Smooth muscle cell (in vitro differentiated cells): ENCODE data around the gene KIF21A. TPM values are rescaled to one million over a fixed set of nuclear protein-coding genes. Genes with fewer than 3 reads are reported as not detected.

ENCODE experiments used
- DNase-seq: peaks from one replicate; lab custom pipeline; 2025; ENCODE audit not compliant: unreplicated experiment; lab: John Stamatoyannopoulos, UW
- H2AFZ ChIP-seq: fragments of 200-600 bp; sonication (generic); 2 replicates; pipeline ENCODE4 v1.6.0; 2016; ENCODE audit warnings: antibody characterized with exemption, low read depth, mild to moderate bottlenecking
- H3F3A ChIP-seq: fragments of 200-600 bp; sonication (generic); 2 replicates; pipeline ENCODE4 v1.6.0; 2017; ENCODE audit warnings: antibody characterized with exemption, low read depth
- H3K27ac ChIP-seq: fragments of 200-600 bp; sonication (generic); 2 replicates; pipeline ENCODE4 v1.5.1; 2016; ENCODE audit warnings: low read depth, mild to moderate bottlenecking
- H3K27me3 ChIP-seq: fragments of 200-600 bp; sonication (generic); 2 replicates; pipeline ENCODE4 v1.6.1; 2016; ENCODE audit warnings: low read depth, mild to moderate bottlenecking
- H3K36me3 ChIP-seq: fragments of 200-600 bp; sonication (generic); 2 replicates; pipeline ENCODE4 v1.5.1; 2016; ENCODE audit warnings: low read depth
- H3K4me1 ChIP-seq: fragments of 200-600 bp; sonication (generic); 2 replicates; pipeline ENCODE4 v1.5.1; 2016; ENCODE audit warnings: low read depth
- H3K4me2 ChIP-seq: fragments of 200-600 bp; sonication (generic); 2 replicates; pipeline ENCODE4 v1.6.0; 2016; ENCODE audit warnings: mild to moderate bottlenecking
- H3K4me3 ChIP-seq: fragments of 200-600 bp; sonication (generic); 2 replicates; pipeline ENCODE4 v1.5.1; 2016; ENCODE audit warnings: mild to moderate bottlenecking
- H3K79me2 ChIP-seq: fragments of 200-600 bp; sonication (generic); 2 replicates; pipeline ENCODE4 v1.6.0; 2016; ENCODE audit warnings: low read depth, mild to moderate bottlenecking
- H3K9ac ChIP-seq: fragments of 200-600 bp; sonication (generic); 2 replicates; pipeline ENCODE4 v1.6.0; 2016; ENCODE audit warnings: low read depth
- H3K9me3 ChIP-seq: fragments of 200-600 bp; sonication (generic); replicated peaks from 2 replicates; pipeline ENCODE4 v1.5.1; 2016; ENCODE audit warnings: low read depth
- H4K20me1 ChIP-seq: fragments of 200-600 bp; sonication (generic); 2 replicates; pipeline ENCODE4 v1.6.0; 2016; ENCODE audit warnings: low read depth
- WGBS: methylation state at CpG from one replicate; pipeline ENCODE4 v1.1.7; 2016; ENCODE audit warnings: low lambda C conversion rate; 5-methylcytosine and 5-hydroxymethylcytosine counted together
- polyA plus RNA-seq: library from polyadenylated mRNA; unstranded; fragments of >200 nt; fragmentation: Nextera tagmentation; extraction: Ambion mirVana; gene quantifications from 2 replicates; pipeline ENCODE4 v1.2.1, GENCODE V29; 2016
- total RNA-seq: library from RNA; depleted of rRNA; stranded (reverse); fragments of >200 nt; gene quantifications from 2 replicates; pipeline ENCODE4 v1.2.3, GENCODE V29; 2014
- TF ChIP-seq, protein P1 (sequence below): fragments of 200-600 bp; sonication (generic); IDR thresholded peaks from 2 replicates; pipeline ENCODE4 v1.5.1; 2017; ENCODE audit warnings: borderline replicate concordance, mild to moderate bottlenecking, antibody characterized with exemption; ENCODE audit not compliant: insufficient read depth, poor library complexity, severe bottlenecking

KIF21A gene
- total and polyA plus RNA-seq, 2 experiments from 2014 or later = 9.2 to 28.8 TPM

DNA sequence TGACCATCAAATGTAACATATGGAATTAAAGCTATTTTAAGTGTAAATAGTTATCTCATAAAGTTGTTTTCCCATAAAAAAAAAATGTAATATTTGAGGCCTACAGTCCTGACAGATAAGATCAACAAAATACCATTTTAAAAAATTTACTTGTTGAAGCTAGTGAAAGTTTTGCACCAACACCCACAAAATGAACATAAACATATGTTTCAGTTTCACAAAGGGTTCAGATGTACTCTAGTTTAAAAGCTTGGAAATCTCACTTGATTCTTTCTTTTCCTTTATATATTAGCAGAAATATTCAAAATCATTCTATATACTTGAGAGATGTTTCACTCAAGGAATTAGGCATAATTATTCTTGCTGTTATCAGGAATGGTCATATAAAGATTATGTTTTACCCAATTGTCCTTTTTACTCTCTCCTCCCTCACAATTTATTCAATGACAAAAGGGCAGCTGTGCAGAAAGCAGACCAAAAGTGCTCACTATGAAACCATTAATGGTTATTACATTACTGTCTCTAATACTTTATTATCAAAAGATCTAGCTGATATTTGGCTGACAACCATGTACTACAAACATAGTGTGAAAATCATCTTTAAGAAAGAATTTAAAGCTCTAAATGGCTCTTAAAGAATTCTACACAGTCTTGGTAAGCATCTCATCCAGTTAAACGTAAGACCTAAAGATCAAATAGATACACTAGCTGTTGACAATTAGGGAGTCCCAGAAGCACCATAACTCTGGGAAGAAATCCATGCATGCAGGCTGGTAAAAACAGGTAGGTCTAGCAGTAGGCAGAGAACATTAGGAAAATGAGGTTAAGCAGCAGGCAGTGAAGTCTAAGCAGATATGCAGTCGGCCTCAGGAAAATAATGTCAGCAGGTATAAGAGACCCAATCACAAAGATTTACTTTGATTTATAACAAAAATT is 28.8 kb downstream of the KIF21A start:
- Histone ChIP-seq H3K9me3 (no peaks in the 10 kb centered on the region), H3F3A (no peaks in the 10 kb centered on the region), H3K27ac (no peak overlapping the region), H3K4me3 (no peak overlapping the region), H3K79me2 (no peaks in the 10 kb centered on the region), H3K36me3 (no peaks in the 10 kb centered on the region), H4K20me1 (peaks cover 22% of the 10 kb centered on the region), H3K4me1 (no peaks in the 10 kb centered on the region), H2AFZ (no peak overlapping the region), H3K27me3 (no peaks in the 10 kb centered on the region), H3K4me2 (no peak overlapping the region), H3K9ac (no peak overlapping the region)
- 82% methylated on average over 2 of the region's 2 CpGs for WGBS
- DNase-seq = no peak
- TF ChIP-seq, protein P1, sequence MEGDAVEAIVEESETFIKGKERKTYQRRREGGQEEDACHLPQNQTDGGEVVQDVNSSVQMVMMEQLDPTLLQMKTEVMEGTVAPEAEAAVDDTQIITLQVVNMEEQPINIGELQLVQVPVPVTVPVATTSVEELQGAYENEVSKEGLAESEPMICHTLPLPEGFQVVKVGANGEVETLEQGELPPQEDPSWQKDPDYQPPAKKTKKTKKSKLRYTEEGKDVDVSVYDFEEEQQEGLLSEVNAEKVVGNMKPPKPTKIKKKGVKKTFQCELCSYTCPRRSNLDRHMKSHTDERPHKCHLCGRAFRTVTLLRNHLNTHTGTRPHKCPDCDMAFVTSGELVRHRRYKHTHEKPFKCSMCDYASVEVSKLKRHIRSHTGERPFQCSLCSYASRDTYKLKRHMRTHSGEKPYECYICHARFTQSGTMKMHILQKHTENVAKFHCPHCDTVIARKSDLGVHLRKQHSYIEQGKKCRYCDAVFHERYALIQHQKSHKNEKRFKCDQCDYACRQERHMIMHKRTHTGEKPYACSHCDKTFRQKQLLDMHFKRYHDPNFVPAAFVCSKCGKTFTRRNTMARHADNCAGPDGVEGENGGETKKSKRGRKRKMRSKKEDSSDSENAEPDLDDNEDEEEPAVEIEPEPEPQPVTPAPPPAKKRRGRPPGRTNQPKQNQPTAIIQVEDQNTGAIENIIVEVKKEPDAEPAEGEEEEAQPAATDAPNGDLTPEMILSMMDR = no peak

DNA sequence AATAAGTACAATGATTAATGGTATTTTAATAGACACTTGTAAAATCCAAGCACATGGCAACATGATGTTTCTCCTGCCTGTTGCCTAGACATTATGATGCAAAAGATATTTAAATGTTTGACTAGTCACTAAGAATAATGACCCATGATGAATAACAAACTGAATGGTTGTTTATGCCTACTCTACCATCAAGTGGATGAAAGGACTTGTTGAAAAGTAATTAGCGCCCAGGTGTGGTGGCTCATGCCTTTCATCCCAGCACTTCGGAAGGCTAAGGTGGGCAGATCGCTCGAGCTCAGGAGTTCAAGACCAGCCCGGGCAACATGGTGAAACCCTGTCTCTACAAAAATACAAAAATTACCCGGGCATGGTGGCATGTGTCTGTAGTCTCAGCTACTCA is 30.7 kb downstream of the KIF21A start:
- Histone ChIP-seq H2AFZ (no peak overlapping the region), H3K9me3 (no peaks in the 10 kb centered on the region), H4K20me1 (peaks cover 34% of the 10 kb centered on the region), H3F3A (no peaks in the 10 kb centered on the region), H3K4me2 (no peak overlapping the region), H3K36me3 (no peaks in the 10 kb centered on the region), H3K27ac (no peak overlapping the region), H3K9ac (no peak overlapping the region), H3K27me3 (no peaks in the 10 kb centered on the region), H3K4me1 (no peaks in the 10 kb centered on the region), H3K4me3 (no peak overlapping the region), H3K79me2 (peaks cover 8% of the 10 kb centered on the region)
- no peak for DNase-seq
- TF ChIP-seq, protein P1 = no peak
- WGBS = 86% methylated on average over 6 of the region's 6 CpGs

DNA sequence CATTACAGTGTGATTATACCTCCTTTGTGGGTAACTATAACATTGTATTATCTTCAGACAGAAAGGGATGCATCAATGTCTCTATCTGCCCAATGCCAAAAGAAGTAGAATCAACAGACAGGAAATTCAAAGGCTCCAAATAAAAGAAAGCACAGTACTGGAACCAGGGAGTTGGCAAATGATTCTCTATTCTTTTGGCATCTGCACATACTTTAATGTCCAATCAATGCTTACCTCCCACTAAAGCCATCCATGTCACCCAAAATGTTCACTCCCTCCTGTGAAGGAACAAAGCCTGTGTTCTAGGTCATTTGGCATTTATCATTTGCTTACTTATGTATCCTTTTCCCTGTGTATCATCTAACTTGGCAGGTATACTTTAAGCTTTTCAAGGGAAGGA is 36.7 kb downstream of the KIF21A start:
- TF ChIP-seq, protein P1 = no peak
- Histone ChIP-seq H3K4me3 (no peak overlapping the region), H3K9ac (no peak overlapping the region), H3K27me3 (no peaks in the 10 kb centered on the region), H3K4me2 (no peak overlapping the region), H3K4me1 (peaks cover 3% of the 10 kb centered on the region), H4K20me1 (peaks cover 22% of the 10 kb centered on the region), H2AFZ (no peak overlapping the region), H3K27ac (no peak overlapping the region), H3F3A (no peaks in the 10 kb centered on the region), H3K9me3 (no peaks in the 10 kb centered on the region), H3K36me3 (no peaks in the 10 kb centered on the region), H3K79me2 (peaks cover 15% of the 10 kb centered on the region)
- no peak for DNase-seq

DNA sequence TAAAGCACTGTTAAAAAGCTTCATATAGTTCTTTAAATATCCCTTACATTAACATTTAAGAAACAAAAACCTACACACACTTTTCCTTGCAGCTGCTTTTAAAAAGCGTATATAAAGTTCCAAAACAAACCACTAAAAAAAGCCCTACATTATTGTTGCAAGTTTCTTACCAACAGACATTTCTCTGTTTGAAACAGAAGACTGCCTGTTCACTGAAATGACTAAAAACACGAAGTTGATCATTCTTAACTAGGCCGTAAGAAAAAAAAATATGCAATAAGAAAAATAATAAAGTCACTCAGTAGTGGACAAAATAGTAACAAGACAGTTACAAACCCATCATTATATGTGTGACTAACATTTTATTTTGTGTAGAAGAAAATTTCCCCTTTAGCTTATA is 37.3 kb downstream of the KIF21A start:
- no peaks in the 10 kb centered on the region for H3K36me3 ChIP-seq
- H3K27me3 ChIP-seq = no peaks in the 10 kb centered on the region
- H3F3A ChIP-seq = no peaks in the 10 kb centered on the region
- no peaks in the 10 kb centered on the region for H3K9me3 ChIP-seq
- no peak overlapping the region for H3K27ac ChIP-seq
- H2AFZ ChIP-seq = no peak overlapping the region
- peaks cover 3% of the 10 kb centered on the region for H3K4me1 ChIP-seq
- peaks cover 22% of the 10 kb centered on the region for H4K20me1 ChIP-seq
- DNase-seq = no peak
- H3K79me2 ChIP-seq = peaks cover 15% of the 10 kb centered on the region
- no peak overlapping the region for H3K9ac ChIP-seq
- WGBS = 85% methylated on average over 3 of the region's 3 CpGs
- H3K4me2 ChIP-seq = no peak overlapping the region
- TF ChIP-seq, protein P1 = no peak
- H3K4me3 ChIP-seq = no peak overlapping the region
